ENCODE data around the gene YY1AP1. TPM values are rescaled to one million over a fixed set of nuclear protein-coding genes. Genes with fewer than 3 reads are reported as not detected.
"Not testable (repeated sequence)": the region's sequence is repeated elsewhere in the genome, so short reads cannot be mapped to it uniquely, and the experiment has no call there.

YY1AP1 gene
- polyA plus RNA-seq, 2 of the 4 experiments (the other 2 are of a cell fraction) = 34.2 to 91.5 TPM

DNA sequence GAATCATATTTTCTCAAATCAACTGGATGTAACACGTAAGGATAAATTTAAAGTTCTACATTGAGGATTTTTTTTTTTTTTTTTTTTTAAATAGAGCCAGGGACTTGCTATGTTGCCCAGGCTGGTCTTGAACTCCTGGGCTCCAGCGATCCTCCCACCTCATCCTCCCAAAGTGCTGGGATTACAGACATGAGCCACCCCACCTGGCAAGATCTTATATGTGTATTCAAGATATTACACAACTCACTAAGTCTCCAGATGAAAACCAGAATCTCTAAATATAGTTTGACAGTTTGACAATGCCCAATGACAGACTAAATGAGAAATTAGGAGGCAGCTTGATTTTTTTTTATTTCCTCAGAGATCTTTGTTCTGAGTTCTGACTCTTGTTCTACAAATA, 6.8 kb downstream of the YY1AP1 start:
- CTCF ChIA-PET = interaction anchor here (0.6 to 0.7 kb wide), 2 partner anchors 47 to 331 kb away, joined by 3 read pairs; no protein-coding TSS in a partner anchor
- TF ChIP-seq HOXB13 (CRISPR knock-in tag; IDR thresholded peaks at IDR 0.05; ENCODE audit: low read depth) (no peak), FOSB (CRISPR knock-in tag; IDR thresholded peaks at IDR 0.05) (no peak), RARB (CRISPR knock-in tag; IDR thresholded peaks at IDR 0.05) (no peak), MAFK (IDR thresholded peaks at IDR 0.05; ENCODE audit: partially characterized antibody) (no peak), HOXB5 (CRISPR knock-in tag; IDR thresholded peaks at IDR 0.05) (no peak), CBX8 (IDR thresholded peaks at IDR 0.05) (no peak), HDAC2 (IDR thresholded peaks at IDR 0.05) (no peak), MAZ (IDR thresholded peaks at IDR 0.05; ENCODE audit: borderline replicate concordance, low read depth, low read length) (no peak), EP300 (IDR thresholded peaks at IDR 0.05) (no peak), FOXS1 (CRISPR knock-in tag; IDR thresholded peaks at IDR 0.05) (no peak), BHLHE40 (IDR thresholded peaks at IDR 0.05; ENCODE audit: low read depth, low read length) (no peak)
- TF ChIP-seq, protein P1, sequence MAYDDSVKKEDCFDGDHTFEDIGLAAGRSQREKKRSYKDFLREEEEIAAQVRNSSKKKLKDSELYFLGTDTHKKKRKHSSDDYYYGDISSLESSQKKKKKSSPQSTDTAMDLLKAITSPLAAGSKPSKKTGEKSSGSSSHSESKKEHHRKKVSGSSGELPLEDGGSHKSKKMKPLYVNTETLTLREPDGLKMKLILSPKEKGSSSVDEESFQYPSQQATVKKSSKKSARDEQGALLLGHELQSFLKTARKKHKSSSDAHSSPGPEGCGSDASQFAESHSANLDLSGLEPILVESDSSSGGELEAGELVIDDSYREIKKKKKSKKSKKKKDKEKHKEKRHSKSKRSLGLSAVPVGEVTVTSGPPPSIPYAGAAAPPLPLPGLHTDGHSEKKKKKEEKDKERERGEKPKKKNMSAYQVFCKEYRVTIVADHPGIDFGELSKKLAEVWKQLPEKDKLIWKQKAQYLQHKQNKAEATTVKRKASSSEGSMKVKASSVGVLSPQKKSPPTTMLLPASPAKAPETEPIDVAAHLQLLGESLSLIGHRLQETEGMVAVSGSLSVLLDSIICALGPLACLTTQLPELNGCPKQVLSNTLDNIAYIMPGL (CRISPR knock-in tag; IDR thresholded peaks at IDR 0.05; ENCODE audit: borderline replicate concordance) = no peak
- Histone ChIP-seq H3K4me1 (peaks cover 12% of the 10 kb centered on the region; the same call in 1 of the 3 replicates), H3K4me3 (no peak overlapping the region), H3K9me3 (no peaks in the 10 kb centered on the region), H3K4me2 (no peak overlapping the region), H3K27ac (no peak overlapping the region)
- FAIRE-seq = no peak
- WGBS (ENCODE audit: missing lambda C conversion rate) = 91% methylated on average over 2 of the region's 2 CpGs
- no peak for DNase-seq (ENCODE audit: low read depth in 1 of 2, low spot score in 1 of 2)
- POLR2A ChIA-PET = no interaction called here
- ATAC-seq = no peak

DNA sequence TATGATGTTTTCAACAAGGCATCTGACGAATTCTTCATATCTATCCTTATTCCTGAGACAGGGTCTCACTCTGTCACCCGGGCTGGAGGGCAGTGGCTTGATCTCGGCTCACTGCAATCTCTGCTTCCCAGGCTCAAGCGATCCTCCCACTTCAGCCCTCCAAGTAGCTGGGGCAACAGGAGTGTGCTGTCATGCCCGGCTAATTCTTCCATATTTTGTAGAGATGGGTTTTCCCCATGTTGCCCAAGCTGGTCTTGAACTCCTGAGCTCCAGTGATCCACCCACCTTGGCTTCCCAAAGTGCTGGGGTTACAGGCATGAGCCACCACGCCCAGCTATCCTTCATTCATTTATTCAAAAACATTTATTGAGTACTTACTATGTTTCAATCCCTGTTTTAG, 8.0 kb downstream of the YY1AP1 start:
- Histone ChIP-seq H3K4me2 (no peak overlapping the region), H3K9me3 (no peaks in the 10 kb centered on the region), H3K4me3 (no peak overlapping the region), H3K4me1 (peaks cover 5% of the 10 kb centered on the region; the same call in 1 of the 3 replicates), H3K27ac (no peak overlapping the region)
- DNase-seq (ENCODE audit: low read depth in 1 of 2, low spot score in 1 of 2) (no peak), ATAC-seq (no peak), FAIRE-seq (no peak)
- 96% methylated on average over 6 of the region's 6 CpGs for WGBS (ENCODE audit: missing lambda C conversion rate)
- POLR2A ChIA-PET = no interaction called here
- TF ChIP-seq CBX2 (IDR thresholded peaks at IDR 0.05; ENCODE audit: borderline replicate concordance, low read depth) (no peak), ZNF302 (CRISPR knock-in tag; IDR thresholded peaks at IDR 0.05) (no peak), MAFK (IDR thresholded peaks at IDR 0.05; ENCODE audit: partially characterized antibody) (no peak), RAD21 (conservative IDR thresholded peaks at IDR 0.05 in 1 of 2, IDR thresholded peaks at IDR 0.05 in 1 of 2) (no peak), PBX3 (IDR thresholded peaks at IDR 0.05) (no peak), EP300 (IDR thresholded peaks at IDR 0.05) (no peak), FOXS1 (CRISPR knock-in tag; IDR thresholded peaks at IDR 0.05) (no peak), CEBPB (IDR thresholded peaks at IDR 0.05) (no peak), MAZ (IDR thresholded peaks at IDR 0.05; ENCODE audit: borderline replicate concordance, low read depth, low read length) (no peak), HEYL (CRISPR knock-in tag; IDR thresholded peaks at IDR 0.05) (no peak), TFCP2L1 (CRISPR knock-in tag; IDR thresholded peaks at IDR 0.05) (no peak), ZC3H11A (IDR thresholded peaks at IDR 0.05) (no peak), SREBF2 (IDR thresholded peaks at IDR 0.05) (no peak), PHF8 (IDR thresholded peaks at IDR 0.05; ENCODE audit: borderline replicate concordance, low read depth) (no peak), BHLHE40 (IDR thresholded peaks at IDR 0.05; ENCODE audit: low read depth, low read length) (no peak), ZSCAN20 (CRISPR knock-in tag; IDR thresholded peaks at IDR 0.05) (no peak)
- TF ChIP-seq, protein P2, sequence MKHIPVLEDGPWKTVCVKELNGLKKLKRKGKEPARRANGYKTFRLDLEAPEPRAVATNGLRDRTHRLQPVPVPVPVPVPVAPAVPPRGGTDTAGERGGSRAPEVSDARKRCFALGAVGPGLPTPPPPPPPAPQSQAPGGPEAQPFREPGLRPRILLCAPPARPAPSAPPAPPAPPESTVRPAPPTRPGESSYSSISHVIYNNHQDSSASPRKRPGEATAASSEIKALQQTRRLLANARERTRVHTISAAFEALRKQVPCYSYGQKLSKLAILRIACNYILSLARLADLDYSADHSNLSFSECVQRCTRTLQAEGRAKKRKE (CRISPR knock-in tag; IDR thresholded peaks at IDR 0.05; ENCODE audit: low read depth) = no peak
- CTCF ChIA-PET = interaction anchor here (0.6 to 1.4 kb wide), 4 partner anchors 22 to 974 kb away, joined by 3 to 5 read pairs (median 4); no protein-coding TSS in a partner anchor

DNA sequence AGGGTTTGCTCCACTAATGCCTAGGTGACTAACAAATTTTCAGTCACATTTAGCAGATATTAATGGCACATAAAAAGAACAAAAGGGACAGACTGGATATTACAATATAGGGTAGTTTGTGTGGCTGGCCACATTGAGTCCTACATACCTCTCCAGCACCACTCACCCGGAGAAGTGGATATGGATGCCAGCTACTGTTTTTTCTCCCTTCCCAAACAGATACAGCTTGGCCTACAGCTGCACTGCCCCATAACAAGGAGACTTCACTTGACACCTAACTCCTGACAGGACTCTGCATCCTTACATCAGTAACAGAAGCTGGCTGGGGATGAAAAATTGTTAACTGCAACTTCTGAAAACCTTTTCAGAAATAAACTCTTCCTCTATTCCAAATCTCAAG, 9.6 kb downstream of the YY1AP1 start:
- DNase-seq (ENCODE audit: low read depth in 1 of 2, low spot score in 1 of 2); ATAC-seq; CTCF ChIA-PET; H3K4me2 ChIP-seq; POLR2A ChIA-PET; H3K4me1 ChIP-seq; H3K4me3 ChIP-seq; H3K9me3 ChIP-seq; H3K27ac ChIP-seq; FAIRE-seq: not testable (repeated sequence)
- WGBS (ENCODE audit: missing lambda C conversion rate) = 95% methylated on average over 1 of the region's 1 CpG

Data from A549 (cell line).